Measurements from ENCODE around the gene CUL1. TPM values are rescaled to one million over a fixed set of nuclear protein-coding genes. Genes with fewer than 3 reads are reported as not detected.

The CUL1 gene
- total and polyA plus RNA-seq, 12 donors, result 14.0 to 53.4 (median 43.5) TPM

GRCh38 chr7:148783801-148784527 lies 85.3 kb downstream of the CUL1 start:
- Histone ChIP-seq H3K36me3 (peaks cover 0 to 100% (median 58%) of the 10 kb centered on the region in 9 donors), H3K9me3 (no peaks in the 10 kb centered on the region), H3K4me3 (no peak overlapping the region), H3K27ac (no peak overlapping the region), H3K4me1 (peaks cover 0 to 6% (median 0%) of the 10 kb centered on the region in 9 donors), H3K27me3 (no peaks in the 10 kb centered on the region)
- intact Hi-C loops (cut with DNase I), result loop anchor here in 1 of 10 donors (10.0 kb wide), 1 partner anchor 209 kb away; no protein-coding TSS in a partner anchor
- no peak for DNase-seq
- TF ChIP-seq CTCF (IDR thresholded peaks at IDR 0.05), result no peak
- no peak for ATAC-seq
- 91 to 95% methylated on average over 15 of the region's 15 CpGs for WGBS, 2 donors

- Histone ChIP-seq H3K36me3 (peaks cover 1 to 100% (median 77%) of the 10 kb centered on the region in 9 donors), H3K4me1 (peaks cover 0 to 6% (median 0%) of the 10 kb centered on the region in 9 donors), H3K27me3 (no peaks in the 10 kb centered on the region), H3K4me3 (no peak overlapping the region), H3K9me3 (no peaks in the 10 kb centered on the region), H3K27ac (no peak overlapping the region)
- WGBS, 2 donors, result 55 to 75% methylated on average over 14 of the region's 14 CpGs
- TF ChIP-seq CTCF (IDR thresholded peaks at IDR 0.05), result no peak
- ATAC-seq, result peak in 3 of 8 donors; percentile 31 to 73 (median 72)
- intact Hi-C loops (cut with DNase I), result loop anchor here in 1 of 10 donors (10.0 kb wide), 1 partner anchor 213 kb away; no protein-coding TSS in a partner anchor
- no peak for DNase-seq
Measured at GRCh38 chr7:148787571-148788295, 89.0 kb downstream of the CUL1 start.

GRCh38 chr7:148789220-148789619 lies 90.5 kb downstream of the CUL1 start:
- no peak for ATAC-seq
- no peak for TF ChIP-seq CTCF (IDR thresholded peaks at IDR 0.05)
- DNase-seq, result no peak
- H3K36me3 ChIP-seq, result peaks cover 4 to 100% (median 86%) of the 10 kb centered on the region in 9 donors
- whole genome bisulfite sequencing, 2 donors, result 80 to 92% methylated on average over 7 of the region's 7 CpGs
- H3K4me1 ChIP-seq, result peaks cover 0 to 6% (median 0%) of the 10 kb centered on the region in 9 donors
- no peaks in the 10 kb centered on the region for H3K27me3 ChIP-seq
- H3K9me3 ChIP-seq, result peaks cover 0 to 2% (median 0%) of the 10 kb centered on the region in 11 donors
- no peak overlapping the region for H3K4me3 ChIP-seq
- no peak overlapping the region for H3K27ac ChIP-seq
- intact Hi-C loops (cut with DNase I), result loop anchor here in 1 of 10 donors (10.0 kb wide), 1 partner anchor 214 kb away; no protein-coding TSS in a partner anchor

GRCh38 chr7:148790131-148790726 lies 91.5 kb downstream of the CUL1 start:
- Histone ChIP-seq H3K27me3 (no peaks in the 10 kb centered on the region), H3K36me3 (peaks cover 4 to 100% (median 93%) of the 10 kb centered on the region in 9 donors), H3K4me3 (no peak overlapping the region), H3K9me3 (peaks cover 0 to 9% (median 0%) of the 10 kb centered on the region in 11 donors), H3K27ac (no peak overlapping the region), H3K4me1 (peaks cover 0 to 6% (median 0%) of the 10 kb centered on the region in 9 donors)
- ATAC-seq, result no peak
- intact Hi-C loops (cut with DNase I), result no loop called here
- TF ChIP-seq CTCF (IDR thresholded peaks at IDR 0.05), result no peak
- DNase-seq, result no peak
- 72 to 79% methylated on average over 8 of the region's 8 CpGs for WGBS, 2 donors
